Urothelium cell line (cell line): ENCODE results near the gene UNC5B.

Source experiments
- DNase-seq: peaks from one replicate; pipeline ENCODE4 v3.0.0; 2011; ENCODE audit warnings: low spot score, mixed read lengths
- FAIRE-seq: peaks from 2 replicates; lab custom pipeline; 2011; peaks lifted over from hg19 to GRCh38; lab: Jason Lieb, UNC

UNC5B gene

DNA sequence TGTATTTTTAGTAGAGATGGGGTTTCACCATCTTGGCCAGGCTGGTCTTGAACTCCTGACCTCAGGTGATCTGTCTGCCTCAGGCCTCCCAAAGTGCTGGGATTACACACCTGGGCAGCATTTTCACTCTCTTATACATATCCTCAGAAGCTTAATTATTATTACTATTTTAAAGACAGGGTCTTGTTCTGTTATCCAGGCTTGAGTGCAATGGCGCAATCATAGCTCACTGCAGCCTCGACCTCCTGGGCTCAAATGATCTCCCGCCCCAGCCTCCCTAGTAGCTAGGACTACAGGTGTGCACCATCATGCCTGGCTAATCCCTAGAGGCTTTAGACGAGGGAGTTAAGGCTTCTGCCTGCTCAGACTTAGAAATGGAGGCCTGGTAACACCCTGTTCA is 26.3 kb downstream of the UNC5B start:
- FAIRE-seq: no peak
- no peak for DNase-seq

GRCh38 chr10:71239131-71239915 is 27.0 kb downstream of the UNC5B start:
- peak; percentile 56 for FAIRE-seq
- no peak for DNase-seq

DNA sequence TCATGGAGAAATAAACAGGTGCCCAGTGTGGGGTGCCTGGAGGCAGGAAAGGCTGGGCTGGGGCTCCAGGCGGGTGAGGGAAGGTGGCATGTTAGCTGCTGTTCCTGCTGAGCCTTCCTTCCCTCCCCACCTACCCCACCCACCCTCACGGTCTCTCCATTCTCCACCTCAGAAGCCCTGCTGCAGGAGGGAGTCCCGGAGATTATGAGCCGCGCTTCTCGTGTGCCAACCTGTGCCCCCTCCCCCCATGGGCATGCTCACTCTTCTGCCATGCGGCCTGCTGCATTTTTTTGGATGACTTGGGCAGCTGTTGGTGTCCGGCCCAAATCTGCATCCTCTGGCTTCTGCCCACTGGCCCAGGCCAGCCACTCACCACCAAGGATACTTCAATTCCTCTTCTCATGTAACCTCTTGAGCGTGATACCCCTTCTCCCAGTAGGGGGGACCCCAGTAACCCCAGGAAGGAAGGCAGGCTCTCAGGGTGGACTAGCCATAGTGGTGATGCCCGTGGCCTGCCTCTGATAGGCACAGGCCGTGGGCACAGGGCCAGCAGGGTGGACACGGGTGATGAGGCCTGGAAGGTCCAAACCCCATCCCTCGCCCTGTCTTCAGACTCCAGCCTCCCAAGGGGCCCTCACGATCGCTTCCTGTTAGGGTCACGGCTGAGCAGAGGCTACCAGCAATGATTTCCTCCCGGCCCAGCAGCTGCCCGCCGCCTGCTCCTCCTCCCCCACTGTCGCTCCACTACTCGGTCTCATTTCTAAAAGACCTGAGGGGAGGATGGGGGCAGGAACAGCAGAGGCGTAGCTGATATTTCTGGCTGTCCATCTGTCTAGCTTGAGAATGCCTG is 27.8 kb downstream of the UNC5B start:
- FAIRE-seq: no peak
- no peak for DNase-seq

DNA sequence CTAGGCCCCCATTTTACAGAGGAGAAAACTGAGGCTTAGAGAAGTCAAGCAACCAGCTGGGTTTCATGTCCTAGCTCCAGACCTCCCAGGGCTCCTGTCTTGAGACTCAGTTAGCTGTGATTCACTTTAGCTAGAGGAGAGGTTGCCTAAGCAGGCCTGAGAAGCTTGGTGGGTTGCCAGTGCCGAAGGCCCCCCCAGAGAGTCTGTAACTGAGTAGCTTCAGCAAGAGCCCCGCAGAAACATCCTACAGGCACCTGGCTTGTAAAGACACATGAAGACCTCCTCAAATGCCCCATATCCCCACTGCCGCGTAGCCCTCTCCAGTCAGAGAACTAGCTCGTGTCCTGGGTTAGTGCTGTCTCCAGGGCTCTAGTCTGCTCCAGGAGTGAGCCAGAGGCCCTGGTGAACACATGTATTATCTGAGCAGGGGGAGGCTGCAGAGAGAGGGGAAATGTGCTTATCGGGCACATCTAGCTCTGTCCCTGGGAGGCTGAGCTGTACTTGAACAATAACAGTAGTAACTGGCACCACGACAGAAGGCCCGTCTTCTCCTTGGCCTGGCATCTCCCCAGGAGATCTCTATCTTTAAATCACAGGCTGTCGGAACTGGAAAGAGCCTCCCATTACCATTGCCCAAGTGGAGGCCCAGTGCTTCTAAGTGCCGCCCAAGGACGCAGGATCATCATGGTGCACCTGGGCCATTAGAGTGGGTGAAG is 28.9 kb downstream of the UNC5B start:
- no peak for FAIRE-seq

DNA sequence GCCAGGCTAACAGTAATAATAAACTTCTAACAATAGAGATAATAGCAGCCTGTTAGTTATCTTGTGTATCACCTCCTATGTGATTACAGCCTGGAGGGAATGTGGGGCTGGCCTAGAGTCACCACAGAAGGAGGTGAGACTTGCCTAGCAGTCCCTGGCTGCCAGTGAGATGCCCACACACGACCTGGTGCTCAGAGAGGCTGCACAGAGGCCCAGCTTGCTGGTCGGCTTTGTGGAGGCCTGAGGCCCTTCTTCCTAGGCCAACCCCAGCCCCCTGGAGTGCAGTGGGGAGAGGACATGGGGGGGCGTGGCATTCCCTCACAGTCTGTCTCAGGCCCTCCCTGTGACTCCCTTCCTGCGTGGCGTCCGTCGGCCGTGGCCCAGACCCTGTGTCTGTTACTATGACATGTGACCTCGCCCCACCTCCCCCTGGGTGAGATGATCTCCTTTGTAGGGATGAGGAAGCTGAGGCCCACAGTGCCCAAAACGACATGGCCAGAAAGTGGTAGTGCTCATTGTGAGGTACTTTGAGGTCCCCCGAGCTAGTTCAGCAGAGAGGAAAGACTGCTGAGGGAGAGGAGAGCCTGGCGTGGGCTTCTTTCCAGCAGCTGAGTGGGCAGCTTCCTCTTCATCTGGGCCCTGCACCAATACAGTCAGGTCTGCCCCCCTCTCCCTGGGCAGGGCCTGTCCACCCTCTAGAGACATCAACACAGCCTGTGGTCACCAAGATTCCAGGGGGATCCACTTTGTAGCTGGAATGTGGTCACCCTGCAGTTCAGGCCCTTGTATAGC is 29.7 kb downstream of the UNC5B start:
- DNase-seq: no peak

More for the DNA sequence above, 28.9 kb downstream of the UNC5B start:
- no peak for DNase-seq

DNA sequence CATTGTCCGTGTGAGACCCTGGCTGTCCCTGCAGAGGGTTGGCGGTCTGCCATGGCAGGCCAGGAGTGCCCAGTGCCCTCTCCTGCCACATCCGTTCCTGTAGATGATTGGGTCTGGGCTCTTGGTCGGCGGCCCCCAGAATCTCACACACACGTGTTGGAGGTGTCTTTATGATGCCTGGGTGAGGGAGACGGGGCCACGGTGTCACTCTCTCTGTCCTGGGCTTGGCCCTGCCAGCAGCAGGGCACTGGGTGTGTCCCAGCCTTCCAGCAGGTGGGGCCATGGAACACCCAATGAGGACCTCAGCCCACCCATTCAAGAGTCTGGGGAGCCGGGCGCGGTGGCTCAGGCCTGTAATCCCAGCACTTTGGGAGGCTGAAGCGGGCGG is 30.2 kb downstream of the UNC5B start:
- FAIRE-seq (no peak), DNase-seq (no peak)

More for the DNA sequence above, 29.7 kb downstream of the UNC5B start:
- FAIRE-seq: peak; percentile 9

GRCh38 chr10:71243756-71244395 is 31.5 kb downstream of the UNC5B start:
- DNase-seq (no peak), FAIRE-seq (no peak)

GRCh38 chr10:71244431-71245419 is 32.4 kb downstream of the UNC5B start:
- FAIRE-seq (no peak), DNase-seq (no peak)

GRCh38 chr10:71245420-71246325 is 33.3 kb downstream of the UNC5B start:
- DNase-seq: no peak
- peak; percentile 88 for FAIRE-seq

DNA sequence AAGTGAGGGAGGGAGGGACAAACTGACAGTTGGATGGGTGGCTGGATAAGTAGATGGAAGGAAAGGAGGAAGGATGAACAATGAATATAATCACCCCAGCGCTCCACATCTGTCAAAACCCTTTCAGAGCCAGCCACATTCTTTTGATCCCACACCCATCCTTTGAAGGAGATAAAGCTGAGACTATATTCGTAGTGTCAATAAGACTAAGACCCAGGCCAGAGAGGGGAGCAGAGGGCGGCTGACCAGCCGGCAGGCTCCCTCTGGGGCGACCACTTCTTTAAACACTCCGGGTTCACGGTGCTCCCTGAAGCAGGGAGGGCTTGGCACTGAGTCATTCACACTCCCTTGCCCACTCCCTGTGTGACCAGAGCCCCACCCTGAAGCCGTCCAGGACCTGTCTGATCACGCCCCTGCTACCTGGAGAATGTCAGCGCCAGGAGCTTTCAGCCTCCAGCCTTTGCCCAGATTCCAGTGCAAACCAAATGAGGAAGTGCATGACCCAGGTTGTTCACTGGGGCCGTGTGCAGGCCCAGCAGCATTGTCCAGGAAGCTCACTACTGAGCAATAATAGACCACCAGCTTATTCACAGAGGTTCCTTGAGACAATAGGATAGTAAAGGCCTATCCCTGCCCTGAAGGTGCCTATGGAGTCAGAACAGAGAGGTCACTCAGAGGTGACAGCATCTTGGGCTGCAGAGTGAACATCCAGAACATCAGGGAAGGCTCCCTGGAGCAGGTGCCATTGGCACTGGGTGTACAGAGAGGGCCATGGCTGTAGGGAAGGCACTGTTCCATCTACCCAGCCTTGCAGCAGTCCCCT is 34.4 kb downstream of the UNC5B start:
- peak; percentile 61 for DNase-seq
- FAIRE-seq: peak; percentile 79

DNA sequence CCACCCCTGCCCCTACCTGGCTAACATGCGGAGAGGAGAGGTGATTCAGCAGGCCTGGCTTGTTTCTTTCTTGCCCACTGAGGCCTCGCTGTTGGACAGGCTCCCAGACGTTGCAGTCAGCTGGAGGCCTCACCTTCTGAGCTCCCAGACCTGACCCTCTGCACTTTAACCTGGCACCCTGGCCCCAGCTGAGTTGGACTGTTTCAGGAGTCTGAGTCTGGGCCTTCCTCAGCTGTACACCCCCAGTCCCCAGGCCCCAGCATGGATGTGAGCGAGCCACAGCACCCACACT is 35.0 kb downstream of the UNC5B start:
- DNase-seq (no peak), FAIRE-seq (no peak)

- FAIRE-seq: no peak
Measured at GRCh38 chr10:71247804-71248203, 35.4 kb downstream of the UNC5B start.

DNA sequence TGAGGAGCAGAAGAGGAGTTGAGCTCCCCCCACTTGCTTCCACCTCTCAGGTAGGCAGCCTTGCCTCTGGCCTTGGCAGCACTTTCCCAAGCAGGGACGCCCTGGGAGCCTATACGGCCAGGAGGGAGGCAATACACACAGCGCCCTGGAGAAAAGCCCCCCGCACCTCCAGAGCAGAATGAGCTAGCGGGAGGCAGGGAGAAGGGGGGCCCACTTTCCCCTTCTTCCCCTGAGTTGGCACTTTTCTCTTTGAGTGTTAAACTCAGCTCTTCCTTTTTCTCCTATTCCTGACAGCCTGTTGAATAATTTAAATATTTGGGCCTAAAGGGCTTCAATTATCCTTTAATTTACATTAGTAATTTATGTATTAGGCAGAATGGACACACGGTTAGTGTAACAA is 35.8 kb downstream of the UNC5B start:
- FAIRE-seq: no peak
- no peak for DNase-seq

More at GRCh38 chr10:71247804-71248203, 35.4 kb downstream of the UNC5B start:
- no peak for DNase-seq

- no peak for FAIRE-seq
- no peak for DNase-seq
Measured at GRCh38 chr10:71249996-71250395, 37.6 kb downstream of the UNC5B start.

DNA sequence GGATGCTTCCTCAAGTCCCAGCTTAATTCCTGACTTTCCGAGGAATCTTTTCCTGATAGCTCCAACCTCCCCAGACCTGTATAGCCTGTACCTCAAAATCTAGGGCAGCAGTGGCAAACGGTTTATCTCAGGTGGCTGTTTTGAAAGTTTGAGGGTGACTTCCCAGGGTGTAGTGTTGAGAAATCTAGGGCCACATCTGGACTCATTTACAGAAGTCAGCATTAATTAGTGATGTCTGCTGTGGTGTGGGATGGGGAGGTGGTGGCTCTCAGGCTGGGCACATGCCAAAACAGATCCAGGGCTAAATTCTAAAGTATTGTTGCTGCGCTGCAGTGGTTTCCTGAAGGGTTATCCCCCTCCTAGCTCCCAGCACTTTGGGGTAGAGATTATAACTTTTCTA is 38.0 kb downstream of the UNC5B start:
- FAIRE-seq: no peak

DNA sequence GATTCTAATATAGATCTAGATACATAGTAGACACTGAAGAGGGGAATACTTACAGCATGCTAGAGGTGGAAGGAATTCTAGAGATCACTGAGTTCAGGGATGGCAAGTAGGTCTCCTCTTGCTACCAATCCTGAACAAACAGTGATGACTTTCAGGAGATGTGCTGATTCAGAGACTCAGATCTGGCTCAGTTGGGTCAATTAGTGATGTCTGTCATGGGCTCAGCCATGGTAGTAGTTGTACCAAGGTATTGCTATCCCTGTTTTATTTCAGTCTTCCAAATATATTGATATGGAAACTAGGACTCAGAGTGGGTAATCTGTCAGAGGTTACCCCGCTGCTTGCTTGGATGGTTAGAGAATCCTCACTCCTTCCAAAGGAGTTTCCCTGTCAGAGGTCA is 38.5 kb downstream of the UNC5B start:
- FAIRE-seq: no peak

More for the DNA sequence above, 38.0 kb downstream of the UNC5B start:
- DNase-seq: no peak

GRCh38 chr10:71251319-71251718 is 38.9 kb downstream of the UNC5B start:
- DNase-seq (no peak), FAIRE-seq (no peak)

More for the DNA sequence above, 38.5 kb downstream of the UNC5B start:
- DNase-seq: no peak
